Uterus (tissue), 4 donors: ENCODE measurements around the gene PLA2G2D. TPM values are rescaled to one million over a fixed set of nuclear protein-coding genes. Genes with fewer than 3 reads are reported as not detected.

Experiments used
- DNase-seq, 2 donors: peaks; one replicate each; pipeline ENCODE4 v3.0.0-alpha.2; 2019 to 2020
- H3K27ac ChIP-seq, 2 donors: fragments of 200-600 bp; sonication (generic); 1 replicate in 1 of 2; 2 replicates in 1 of 2; pipeline ENCODE4 v1.5.1; 2016 to 2018
- H3K27me3 ChIP-seq, 2 donors: fragments of 200-600 bp; sonication (generic); one replicate each; pipeline ENCODE4 v1.5.1; 2018 to 2019; ENCODE audit warnings: control low read depth in 1 of 2
- H3K36me3 ChIP-seq, 2 donors: fragments of 200-600 bp; sonication (generic); one replicate each; pipeline ENCODE4 v1.5.1; 2019; ENCODE audit warnings: control low read depth in 1 of 2
- H3K4me1 ChIP-seq, 2 donors: fragments of 200-600 bp; sonication (generic); one replicate each; pipeline ENCODE4 v1.5.1; 2018 to 2019; ENCODE audit warnings: control low read depth in 1 of 2
- H3K4me3 ChIP-seq, 2 donors: fragments of 200-600 bp; sonication (generic); 1 replicate in 1 of 2; 2 replicates in 1 of 2; pipeline ENCODE4 v1.5.1; 2018 to 2019; ENCODE audit warnings: mild to moderate bottlenecking in 1 of 2
- H3K9me3 ChIP-seq, 2 donors: fragments of 200-600 bp; sonication (generic); one replicate each; pipeline ENCODE4 v1.5.1; 2019; ENCODE audit warnings: control low read depth in 1 of 2
- CTCF ChIP-seq, 4 experiments: fragments of 200-600 bp in 2 of 4; fragments of 450-650 bp in 2 of 4; sonication (generic) in 2 of 4; IDR thresholded peaks; one replicate each; pipeline ENCODE4 v1.5.1; 2016 to 2019; ENCODE audit warnings: antibody characterized with exemption in 4 of 4, mild to moderate bottlenecking in 2 of 4, moderate library complexity in 1 of 4
- POLR2A ChIP-seq, 2 donors: fragments of 450-650 bp; IDR thresholded peaks; one replicate each; pipeline ENCODE4 v1.6.1; 2016; ENCODE audit warnings: antibody characterized with exemption in 2 of 2, mild to moderate bottlenecking in 1 of 2, moderate library complexity in 1 of 2
- intact Hi-C: fragments of 100-400 bp; cut with DNase I; formaldehyde crosslinking; loops from one replicate; pipeline ENCODE4 v1.15.1; 2023; ENCODE audit warnings: low total_unique reads
- total RNA-seq, 4 donors: library from RNA; depleted of rRNA in 3 of 4; stranded (reverse); fragments of >200 nt in 3 of 4; gene quantifications; one replicate each; pipeline versions ENCODE4 v1.1.0 to v1.2.4, GENCODE V29; 2014 to 2023
- donor health status: DM: yes; HTN: yes; CAD: no.

The PLA2G2D gene
- total RNA-seq, 4 donors from 2014 or later, result not detected

DNA sequence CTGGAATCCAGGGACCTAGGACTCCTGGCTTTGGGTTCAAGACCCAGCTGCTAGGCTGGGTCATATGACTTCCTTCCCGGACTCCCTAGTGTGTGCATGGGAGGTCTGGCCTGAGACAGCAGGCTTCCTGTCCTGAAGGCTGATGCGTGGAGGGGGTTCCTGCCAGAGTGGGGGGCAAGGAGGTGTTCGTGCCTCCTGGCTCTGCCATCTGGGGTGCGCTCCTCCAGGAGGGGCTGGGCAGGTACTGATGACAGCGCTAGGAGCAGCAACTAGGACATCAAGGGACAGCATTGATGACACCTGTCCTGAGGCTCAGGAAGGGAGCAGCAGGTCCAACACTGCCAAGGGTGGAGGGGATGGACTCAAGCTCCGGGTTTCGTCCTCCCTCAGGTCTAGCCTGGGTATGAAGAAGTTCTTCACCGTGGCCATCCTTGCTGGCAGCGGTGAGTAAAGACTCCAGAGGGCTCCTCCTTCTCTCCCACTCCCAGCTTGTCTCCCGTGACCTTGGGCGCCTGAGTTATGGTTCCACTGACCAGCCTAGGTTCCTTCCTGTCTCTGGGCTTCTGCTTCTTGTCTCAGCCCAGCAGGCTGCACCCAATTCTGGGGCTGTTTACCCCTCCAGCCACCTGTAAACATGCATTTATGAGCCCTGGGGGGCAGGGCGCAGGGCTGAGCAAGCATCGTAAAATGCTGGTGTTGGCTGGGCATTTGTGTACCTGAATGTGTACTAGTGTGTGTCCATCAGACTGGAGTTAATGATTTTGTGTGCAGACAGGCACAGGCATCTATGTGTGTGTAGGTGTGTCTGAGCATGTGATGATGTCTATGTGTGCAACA is 20.7 kb upstream of the PLA2G2D start:
- Histone ChIP-seq H3K9me3 (no peaks in the 10 kb centered on the region), H3K27me3 (no peaks in the 10 kb centered on the region), H3K4me1 (no peaks in the 10 kb centered on the region), H3K4me3 (no peak overlapping the region), H3K27ac (no peak overlapping the region), H3K36me3 (no peaks in the 10 kb centered on the region)
- intact Hi-C loops, result no loop called here
- no peak for DNase-seq
- TF ChIP-seq POLR2A (IDR thresholded peaks at IDR 0.05) (no peak), CTCF (IDR thresholded peaks at IDR 0.05) (no peak)

GRCh38 chr1:20138961-20139550 is 19.7 kb upstream of the PLA2G2D start, which contains the start of gene PLA2G2F:
PLA2G2F (plus strand) TSS chr1:20139323; CDS start chr1:20139428, 105 bp downstream.
- H3K4me3 ChIP-seq, result no peak within 1 kb of the TSS
- no peaks in the 10 kb centered on the region for H3K27me3 ChIP-seq
- H3K4me1 ChIP-seq, result no peaks in the 10 kb centered on the region
- intact Hi-C loops, result no loop called here
- TF ChIP-seq POLR2A (IDR thresholded peaks at IDR 0.05), result no peak
- TF ChIP-seq CTCF (IDR thresholded peaks at IDR 0.05), result no peak
- H3K36me3 ChIP-seq, result no peaks in the 10 kb centered on the region
- no peak for DNase-seq
- H3K27ac ChIP-seq, result no peak within 1 kb of the TSS
- no peaks in the 10 kb centered on the region for H3K9me3 ChIP-seq

GRCh38 chr1:20138346-20138745 is 19.0 kb upstream of the PLA2G2D start:
- Histone ChIP-seq H3K27me3 (no peaks in the 10 kb centered on the region), H3K9me3 (no peaks in the 10 kb centered on the region), H3K4me3 (no peak overlapping the region), H3K27ac (no peak overlapping the region), H3K36me3 (no peaks in the 10 kb centered on the region), H3K4me1 (no peaks in the 10 kb centered on the region)
- TF ChIP-seq POLR2A (IDR thresholded peaks at IDR 0.05), result no peak
- no peak for TF ChIP-seq CTCF (IDR thresholded peaks at IDR 0.05)
- intact Hi-C loops, result no loop called here
- no peak for DNase-seq

GRCh38 chr1:20137604-20138003 is 18.3 kb upstream of the PLA2G2D start:
- intact Hi-C loops, result no loop called here
- TF ChIP-seq CTCF (IDR thresholded peaks at IDR 0.05), result no peak
- TF ChIP-seq POLR2A (IDR thresholded peaks at IDR 0.05), result no peak
- Histone ChIP-seq H3K9me3 (no peaks in the 10 kb centered on the region), H3K27me3 (no peaks in the 10 kb centered on the region), H3K36me3 (no peaks in the 10 kb centered on the region), H3K4me3 (no peak overlapping the region), H3K27ac (no peak overlapping the region), H3K4me1 (no peaks in the 10 kb centered on the region)
- DNase-seq, result no peak

- Histone ChIP-seq H3K4me3 (no peak overlapping the region), H3K9me3 (no peaks in the 10 kb centered on the region), H3K27me3 (no peaks in the 10 kb centered on the region), H3K4me1 (no peaks in the 10 kb centered on the region), H3K27ac (no peak overlapping the region), H3K36me3 (no peaks in the 10 kb centered on the region)
- no peak for TF ChIP-seq CTCF (IDR thresholded peaks at IDR 0.05)
- TF ChIP-seq POLR2A (IDR thresholded peaks at IDR 0.05), result no peak
- intact Hi-C loops, result no loop called here
- no peak for DNase-seq
These were observed 17.7 kb upstream of the PLA2G2D start for GRCh38 chr1:20137055-20137454.
